Brain microvascular endothelial cell (primary cell): ENCODE data around the gene MBNL1.

Experiments used
- DNase-seq: peaks from one replicate; pipeline ENCODE4 v3.0.0-alpha.2; 2020
- H3K27ac ChIP-seq: fragments of 250-450 bp; sonication (Bioruptor Pico); 2 replicates; pipeline ENCODE4 v1.5.1; 2020; ENCODE audit warnings: mild to moderate bottlenecking, moderate library complexity
- H3K27me3 ChIP-seq: fragments of 250-450 bp; sonication (Bioruptor Pico); replicated peaks from 2 replicates; pipeline ENCODE4 v1.5.1; 2020; ENCODE audit warnings: mild to moderate bottlenecking
- H3K36me3 ChIP-seq: fragments of 250-450 bp; sonication (Bioruptor Pico); replicated peaks from 2 replicates; pipeline ENCODE4 v1.5.1; 2020; ENCODE audit warnings: mild to moderate bottlenecking
- H3K4me3 ChIP-seq: 2 replicates; pipeline ENCODE4 v1.5.1; 2011; ENCODE audit warnings: low read depth, mild to moderate bottlenecking, control low read depth, low read length, moderate library complexity
- CTCF ChIP-seq: IDR thresholded peaks from 2 replicates; pipeline ENCODE4 v1.5.1; 2011; ENCODE audit warnings: low read depth, mild to moderate bottlenecking, moderate library complexity, low read length, control low read depth, inconsistent platforms; ENCODE audit errors: missing control alignments
- in situ Hi-C: cut with HindIII; loops from 2 replicates; pipeline ENCODE4 v1.10.0; 2017; ENCODE audit warnings: low sequenced_read_pairs, low pct_ligation_motif_present

Gene MBNL1

GRCh38 chr3:152325136-152325535, 56.4 kb downstream of the MBNL1 start:
- no peaks in the 10 kb centered on the region for H3K36me3 ChIP-seq
- no peak overlapping the region for H3K27ac ChIP-seq
- in situ Hi-C loops: no loop called here
- no peak for TF ChIP-seq CTCF
- no peak for DNase-seq
- no peak overlapping the region for H3K4me3 ChIP-seq
- H3K27me3 ChIP-seq: no peaks in the 10 kb centered on the region

GRCh38 chr3:152327203-152327602, 58.5 kb downstream of the MBNL1 start:
- in situ Hi-C loops: no loop called here
- Histone ChIP-seq H3K4me3 (no peak overlapping the region), H3K27me3 (no peaks in the 10 kb centered on the region), H3K36me3 (no peaks in the 10 kb centered on the region), H3K27ac (no peak overlapping the region)
- no peak for TF ChIP-seq CTCF
- DNase-seq: no peak

- H3K27ac ChIP-seq: peak overlapping the region; percentile 39
- no peak for TF ChIP-seq CTCF
- peak; percentile 45 for DNase-seq
- in situ Hi-C loops: no loop called here
- H3K36me3 ChIP-seq: no peaks in the 10 kb centered on the region
- no peaks in the 10 kb centered on the region for H3K27me3 ChIP-seq
- no peak overlapping the region for H3K4me3 ChIP-seq
Measured at GRCh38 chr3:152328841-152329240, 60.1 kb downstream of the MBNL1 start.

GRCh38 chr3:152330559-152330958, 61.8 kb downstream of the MBNL1 start:
- Histone ChIP-seq H3K27ac (peak overlapping the region; percentile 72), H3K36me3 (peaks cover 3% of the 10 kb centered on the region), H3K27me3 (no peaks in the 10 kb centered on the region), H3K4me3 (no peak overlapping the region)
- no peak for DNase-seq
- no peak for TF ChIP-seq CTCF
- in situ Hi-C loops: no loop called here

- Histone ChIP-seq H3K36me3 (peaks cover 3% of the 10 kb centered on the region), H3K27me3 (no peaks in the 10 kb centered on the region), H3K4me3 (no peak overlapping the region), H3K27ac (peak overlapping the region; percentile 72)
- peak; percentile 55 for DNase-seq
- TF ChIP-seq CTCF: no peak
- in situ Hi-C loops: no loop called here
Measured at GRCh38 chr3:152331018-152331541, 62.4 kb downstream of the MBNL1 start.

- in situ Hi-C loops: no loop called here
- Histone ChIP-seq H3K4me3 (no peak overlapping the region), H3K36me3 (peaks cover 3% of the 10 kb centered on the region), H3K27ac (peak overlapping the region; percentile 72), H3K27me3 (no peaks in the 10 kb centered on the region)
- no peak for DNase-seq
- no peak for TF ChIP-seq CTCF
Measured at GRCh38 chr3:152331998-152332397, 63.3 kb downstream of the MBNL1 start.
